Peyer's patch (tissue), 4 donors: Measurements from ENCODE around the gene MT1M. TPM values are rescaled to one million over a fixed set of nuclear protein-coding genes. Genes with fewer than 3 reads are reported as not detected.

ENCODE experiments used
- DNase-seq, 3 donors: peaks; one replicate each; pipeline ENCODE4 v3.0.0-alpha.2; 2017 to 2019
- H3K27ac ChIP-seq, 4 donors: fragments of 200-600 bp; sonication (generic); one replicate each; pipeline ENCODE4 v1.5.1; 2016 to 2019
- H3K27me3 ChIP-seq, 2 donors: fragments of 200-600 bp; sonication (generic); one replicate each; pipeline ENCODE4 v1.5.1; 2019
- H3K36me3 ChIP-seq, 3 donors: fragments of 200-600 bp; sonication (generic); one replicate each; pipeline ENCODE4 v1.5.1; 2016 to 2019
- H3K4me1 ChIP-seq, 4 donors: fragments of 200-600 bp; sonication (generic); one replicate each; pipeline ENCODE4 v1.5.1; 2016 to 2019
- H3K4me3 ChIP-seq, 4 donors: fragments of 200-600 bp; sonication (generic); 1 replicate in 3 of 4; 2 replicates in 1 of 4; pipeline ENCODE4 v1.5.1; 2016 to 2019; ENCODE audit warnings: mild to moderate bottlenecking in 1 of 4
- H3K9me3 ChIP-seq, 4 donors: fragments of 200-600 bp; sonication (generic); one replicate each; pipeline ENCODE4 v1.5.1; 2016 to 2019; ENCODE audit warnings: mild to moderate bottlenecking in 1 of 4
- POLR2A ChIP-seq, 2 donors: fragments of 450-650 bp; IDR thresholded peaks; one replicate each; pipeline ENCODE4 v1.5.1; 2017; ENCODE audit warnings: antibody characterized with exemption in 2 of 2, mild to moderate bottlenecking in 2 of 2, moderate library complexity in 2 of 2
- total RNA-seq, 4 donors: library from RNA; depleted of rRNA; stranded (reverse); fragments of >200 nt; gene quantifications; one replicate each; pipeline ENCODE4 v1.1.0, GENCODE V29; 2016
- TF ChIP-seq, protein P1 (sequence below), 6 experiments: fragments of 450-650 bp in 4 of 6; fragments of 200-600 bp in 2 of 6; sonication (generic) in 1 of 6; IDR thresholded peaks; one replicate each; pipeline ENCODE4 v1.5.1; 2017 to 2019; ENCODE audit warnings: antibody characterized with exemption in 6 of 6, mild to moderate bottlenecking in 3 of 6, moderate library complexity in 1 of 6

The MT1M gene
- total RNA-seq, 4 donors from 2014 or later = 3.5 to 252 (median 11.3) TPM

DNA sequence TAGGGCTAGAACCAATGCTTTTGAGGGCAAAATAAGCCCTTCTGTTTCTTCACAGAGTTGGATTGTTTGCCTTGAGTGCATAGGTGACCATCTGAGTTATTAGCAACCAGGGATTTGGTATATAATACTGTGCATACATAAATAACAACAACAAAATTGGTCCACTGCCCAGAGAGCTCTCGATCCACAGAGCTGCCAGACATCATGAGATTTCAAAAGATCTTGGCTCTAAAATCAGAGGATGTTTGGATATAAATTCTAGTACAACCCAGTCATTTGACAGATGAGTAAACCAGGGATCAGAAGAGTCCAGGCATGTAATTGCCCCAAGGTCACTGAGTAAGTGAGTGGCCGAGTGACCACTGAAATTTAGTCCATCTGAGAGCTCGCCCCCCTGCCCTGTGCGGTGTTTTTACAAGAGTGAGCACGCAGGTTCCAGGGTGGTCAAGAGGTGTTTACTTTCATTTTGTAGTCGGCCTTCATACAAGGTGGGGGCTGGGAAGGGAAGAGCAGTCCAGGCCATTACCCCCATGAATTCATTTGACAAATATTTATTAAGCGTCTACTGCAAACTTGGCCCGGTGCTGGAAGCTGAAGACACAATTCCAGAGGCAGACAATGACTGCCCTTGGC, 25.9 kb upstream of the MT1M start:
- Histone ChIP-seq H3K36me3 (no peaks in the 10 kb centered on the region), H3K9me3 (no peaks in the 10 kb centered on the region), H3K4me3 (no peak overlapping the region), H3K4me1 (peaks cover 0 to 14% (median 7%) of the 10 kb centered on the region in 4 donors), H3K27me3 (no peaks in the 10 kb centered on the region), H3K27ac (peak overlapping the region; percentile 75 to 93 (median 84))
- peak in 2 of 3 donors; percentile 52 to 58 for DNase-seq
- TF ChIP-seq POLR2A (IDR thresholded peaks at IDR 0.05) = no peak
- TF ChIP-seq, protein P1, sequence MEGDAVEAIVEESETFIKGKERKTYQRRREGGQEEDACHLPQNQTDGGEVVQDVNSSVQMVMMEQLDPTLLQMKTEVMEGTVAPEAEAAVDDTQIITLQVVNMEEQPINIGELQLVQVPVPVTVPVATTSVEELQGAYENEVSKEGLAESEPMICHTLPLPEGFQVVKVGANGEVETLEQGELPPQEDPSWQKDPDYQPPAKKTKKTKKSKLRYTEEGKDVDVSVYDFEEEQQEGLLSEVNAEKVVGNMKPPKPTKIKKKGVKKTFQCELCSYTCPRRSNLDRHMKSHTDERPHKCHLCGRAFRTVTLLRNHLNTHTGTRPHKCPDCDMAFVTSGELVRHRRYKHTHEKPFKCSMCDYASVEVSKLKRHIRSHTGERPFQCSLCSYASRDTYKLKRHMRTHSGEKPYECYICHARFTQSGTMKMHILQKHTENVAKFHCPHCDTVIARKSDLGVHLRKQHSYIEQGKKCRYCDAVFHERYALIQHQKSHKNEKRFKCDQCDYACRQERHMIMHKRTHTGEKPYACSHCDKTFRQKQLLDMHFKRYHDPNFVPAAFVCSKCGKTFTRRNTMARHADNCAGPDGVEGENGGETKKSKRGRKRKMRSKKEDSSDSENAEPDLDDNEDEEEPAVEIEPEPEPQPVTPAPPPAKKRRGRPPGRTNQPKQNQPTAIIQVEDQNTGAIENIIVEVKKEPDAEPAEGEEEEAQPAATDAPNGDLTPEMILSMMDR (IDR thresholded peaks at IDR 0.05) = no peak

DNA sequence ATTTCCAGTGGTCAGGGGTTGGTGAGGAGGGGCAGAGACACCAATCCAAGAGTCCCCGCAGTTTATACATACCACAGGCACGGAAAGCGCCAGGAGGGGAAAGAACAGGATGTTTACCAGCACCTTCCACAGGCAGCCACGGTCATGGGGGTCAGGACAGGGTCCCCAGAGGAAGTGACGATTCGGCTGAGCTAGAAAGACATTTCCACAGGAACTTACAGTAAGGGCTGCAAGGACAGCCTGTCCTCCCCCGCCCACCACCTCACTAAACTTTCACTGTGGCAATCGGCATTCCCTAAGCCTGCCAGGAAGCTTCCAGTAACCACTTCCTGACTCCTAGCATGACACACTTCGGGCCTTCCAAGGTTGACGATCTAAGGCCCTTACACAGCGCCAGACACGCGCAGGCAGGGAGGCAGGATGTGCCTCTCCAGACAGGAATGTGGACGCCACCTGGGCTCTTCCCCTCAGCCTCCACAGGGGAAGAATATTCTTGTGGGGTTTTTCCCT, 25.3 kb upstream of the MT1M start:
- Histone ChIP-seq H3K9me3 (no peaks in the 10 kb centered on the region), H3K4me1 (peaks cover 0 to 14% (median 7%) of the 10 kb centered on the region in 4 donors), H3K4me3 (no peak overlapping the region), H3K27ac (peak overlapping the region; percentile 75 to 93 (median 84)), H3K36me3 (no peaks in the 10 kb centered on the region), H3K27me3 (no peaks in the 10 kb centered on the region)
- DNase-seq = peak; percentile 48 to 85 (median 64)
- TF ChIP-seq, protein P1 (IDR thresholded peaks at IDR 0.05) = no peak
- TF ChIP-seq POLR2A (IDR thresholded peaks at IDR 0.05) = no peak

DNA sequence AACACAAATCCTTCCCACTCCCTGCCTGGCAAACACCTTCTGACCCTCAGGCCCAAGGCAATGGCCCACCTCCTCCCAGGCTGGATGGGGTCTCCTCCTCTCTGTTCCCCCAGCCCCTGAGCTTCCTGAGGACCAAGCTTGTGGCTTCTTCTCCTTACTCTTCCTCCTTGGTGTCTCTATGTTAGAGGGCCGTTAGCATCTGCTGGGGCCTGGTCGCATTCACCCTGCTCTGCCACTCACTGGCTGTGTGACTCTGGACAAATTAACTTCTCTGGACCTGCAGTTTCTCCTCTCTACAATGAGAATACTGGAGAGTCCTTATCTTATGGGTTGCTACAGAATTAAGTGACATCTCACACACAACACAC, 24.8 kb upstream of the MT1M start:
- peak in 1 of 3 donors; percentile 53 for DNase-seq
- H3K4me3 ChIP-seq = peak overlapping the region in 3 of 4 donors; percentile 40 to 66 (median 58)
- TF ChIP-seq POLR2A (IDR thresholded peaks at IDR 0.05) = no peak
- TF ChIP-seq, protein P1 (IDR thresholded peaks at IDR 0.05) = no peak
- no peaks in the 10 kb centered on the region for H3K9me3 ChIP-seq
- peak overlapping the region; percentile 75 to 93 (median 84) for H3K27ac ChIP-seq
- H3K27me3 ChIP-seq = no peaks in the 10 kb centered on the region
- H3K36me3 ChIP-seq = no peaks in the 10 kb centered on the region
- peaks cover 0 to 14% (median 7%) of the 10 kb centered on the region in 4 donors for H3K4me1 ChIP-seq

DNA sequence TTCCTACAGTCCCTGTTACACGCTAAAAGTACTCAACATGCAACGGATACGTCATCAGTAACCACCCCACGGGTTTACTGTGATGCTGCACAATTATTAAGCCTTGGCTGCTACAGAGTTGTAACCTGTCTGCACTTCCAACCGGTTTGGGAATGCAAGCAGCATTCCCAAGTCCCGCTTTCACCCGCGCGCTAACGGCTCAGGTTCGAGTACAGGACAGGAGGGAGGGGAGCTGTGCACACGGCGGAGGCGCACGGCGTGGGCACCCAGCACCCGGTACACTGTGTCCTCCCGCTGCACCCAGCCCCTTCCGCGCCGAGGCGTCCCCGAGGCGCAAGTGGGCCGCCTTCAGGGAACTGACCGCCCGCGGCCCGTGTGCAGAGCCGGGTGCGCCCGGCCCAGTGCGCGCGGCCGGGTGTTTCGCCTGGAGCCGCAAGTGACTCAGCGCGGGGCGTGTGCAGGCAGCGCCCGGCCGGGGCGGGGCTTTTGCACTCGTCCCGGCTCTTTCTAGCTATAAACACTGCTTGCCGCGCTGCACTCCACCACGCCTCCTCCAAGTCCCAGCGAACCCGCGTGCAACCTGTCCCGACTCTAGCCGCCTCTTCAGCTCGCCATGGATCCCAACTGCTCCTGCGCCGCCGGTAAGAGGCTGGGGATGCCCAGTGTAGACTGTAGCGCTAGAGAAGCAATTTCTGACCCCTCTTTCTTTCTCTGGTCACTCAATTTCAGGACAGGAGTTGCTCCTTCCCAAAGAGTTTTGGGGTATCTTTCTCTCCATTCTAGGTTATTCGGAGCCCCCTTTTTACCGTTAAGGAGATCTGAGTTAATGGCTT, 24.2 kb upstream of the MT1M start, which contains the start of gene MT2A:
Gene MT2A (plus strand): TSS at position 542 of the 833 bp plus-strand sequence. CDS start 72 bp downstream, at position 614.
- peak within 1 kb of the TSS; percentile 40 to 66 (median 54) for H3K4me3 ChIP-seq
- DNase-seq = peak; percentile 92 to 98 (median 97)
- H3K9me3 ChIP-seq = no peaks in the 10 kb centered on the region
- no peaks in the 10 kb centered on the region for H3K27me3 ChIP-seq
- peak within 1 kb of the TSS; percentile 75 to 93 (median 84) for H3K27ac ChIP-seq
- peaks cover 0 to 14% (median 7%) of the 10 kb centered on the region in 4 donors for H3K4me1 ChIP-seq
- H3K36me3 ChIP-seq = no peaks in the 10 kb centered on the region
- TF ChIP-seq, protein P1 (IDR thresholded peaks at IDR 0.05) = no peak
- TF ChIP-seq POLR2A (IDR thresholded peaks at IDR 0.05) = peak; percentile 72 to 81

DNA sequence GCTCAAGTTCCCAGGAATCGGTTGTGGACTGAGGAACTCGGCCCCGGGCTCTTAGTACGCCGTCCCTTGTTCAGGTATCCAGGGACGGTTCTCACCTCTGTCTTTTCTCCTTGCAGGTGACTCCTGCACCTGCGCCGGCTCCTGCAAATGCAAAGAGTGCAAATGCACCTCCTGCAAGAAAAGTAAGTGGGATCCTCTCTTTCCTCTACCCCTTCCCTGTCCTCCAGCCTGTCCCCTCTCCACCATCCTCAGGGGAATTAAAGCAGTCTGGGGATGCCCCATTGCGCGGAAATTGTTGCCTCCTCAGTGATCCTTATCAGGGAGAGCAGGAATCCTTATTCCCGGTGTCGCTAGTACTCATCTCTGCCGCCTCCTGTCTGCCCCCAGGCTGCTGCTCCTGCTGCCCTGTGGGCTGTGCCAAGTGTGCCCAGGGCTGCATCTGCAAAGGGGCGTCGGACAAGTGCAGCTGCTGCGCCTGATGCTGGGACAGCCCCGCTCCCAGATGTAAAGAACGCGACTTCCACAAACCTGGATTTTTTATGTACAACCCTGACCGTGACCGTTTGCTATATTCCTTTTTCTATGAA, 23.5 kb upstream of the MT1M start:
- DNase-seq = peak in 1 of 3 donors; percentile 60
- no peaks in the 10 kb centered on the region for H3K36me3 ChIP-seq
- peaks cover 0 to 14% (median 7%) of the 10 kb centered on the region in 4 donors for H3K4me1 ChIP-seq
- no peak for TF ChIP-seq POLR2A (IDR thresholded peaks at IDR 0.05)
- TF ChIP-seq, protein P1 (IDR thresholded peaks at IDR 0.05) = no peak
- H3K9me3 ChIP-seq = no peaks in the 10 kb centered on the region
- H3K4me3 ChIP-seq = peak overlapping the region; percentile 40 to 66 (median 54)
- H3K27me3 ChIP-seq = no peaks in the 10 kb centered on the region
- peak overlapping the region; percentile 75 to 93 (median 84) for H3K27ac ChIP-seq
